ENCODE data around the gene P2RX7.
A peak's percentile ranks its signal among the peaks of the same experiment; 100 is the strongest.
"Not testable (repeated sequence)": the region's sequence is repeated elsewhere in the genome, so short reads cannot be mapped to it uniquely, and the experiment has no call there.

The P2RX7 gene

GRCh38 chr12:121208571-121208970, 75.9 kb downstream of the P2RX7 start:
- H3K4me1 ChIP-seq (ENCODE audit: control insufficient read depth, insufficient read depth, low read length); H3K9me3 ChIP-seq (ENCODE audit: control insufficient read depth, low read length); H3K4me3 ChIP-seq (ENCODE audit: low read length); H3K27me3 ChIP-seq (ENCODE audit: control insufficient read depth, insufficient read depth, low read length); H3K9ac ChIP-seq (ENCODE audit: low read length); H3K36me3 ChIP-seq (ENCODE audit: control insufficient read depth, insufficient read depth, low read length): not testable (repeated sequence)

- no peak overlapping the region for H3K4me3 ChIP-seq (ENCODE audit: low read length)
- no peaks in the 10 kb centered on the region for H3K9me3 ChIP-seq (ENCODE audit: control insufficient read depth, low read length)
- peak overlapping the region; percentile 97 for H3K9ac ChIP-seq (ENCODE audit: low read length)
- H3K36me3 ChIP-seq (ENCODE audit: control insufficient read depth, insufficient read depth, low read length), result no peaks in the 10 kb centered on the region
- H3K27me3 ChIP-seq (ENCODE audit: control insufficient read depth, insufficient read depth, low read length), result no peaks in the 10 kb centered on the region
- H3K4me1 ChIP-seq (ENCODE audit: control insufficient read depth, insufficient read depth, low read length), result peaks cover 10% of the 10 kb centered on the region
These were observed 76.5 kb downstream of the P2RX7 start for GRCh38 chr12:121209221-121209620.

GRCh38 chr12:121209624-121210572, 77.2 kb downstream of the P2RX7 start, which contains the start of gene P2RX4:
Gene P2RX4, plus strand, starts transcription at chr12:121210129. Its CDS starts 36 bp downstream, at chr12:121210165.
- Histone ChIP-seq H3K27me3 (ENCODE audit: control insufficient read depth, insufficient read depth, low read length) (no peaks in the 10 kb centered on the region), H3K4me3 (ENCODE audit: low read length) (peak within 1 kb of the TSS; percentile 92), H3K9ac (ENCODE audit: low read length) (peak within 1 kb of the TSS; percentile 97), H3K4me1 (ENCODE audit: control insufficient read depth, insufficient read depth, low read length) (peaks cover 16% of the 10 kb centered on the region), H3K36me3 (ENCODE audit: control insufficient read depth, insufficient read depth, low read length) (no peaks in the 10 kb centered on the region), H3K9me3 (ENCODE audit: control insufficient read depth, low read length) (no peaks in the 10 kb centered on the region)

- Histone ChIP-seq H3K4me3 (ENCODE audit: low read length) (no peak overlapping the region), H3K9me3 (ENCODE audit: control insufficient read depth, low read length) (no peaks in the 10 kb centered on the region), H3K27me3 (ENCODE audit: control insufficient read depth, insufficient read depth, low read length) (no peaks in the 10 kb centered on the region), H3K4me1 (ENCODE audit: control insufficient read depth, insufficient read depth, low read length) (peaks cover 42% of the 10 kb centered on the region), H3K9ac (ENCODE audit: low read length) (no peak overlapping the region), H3K36me3 (ENCODE audit: control insufficient read depth, insufficient read depth, low read length) (no peaks in the 10 kb centered on the region)
These were observed 80.2 kb downstream of the P2RX7 start for GRCh38 chr12:121212875-121213274.

- Histone ChIP-seq H3K9me3 (ENCODE audit: control insufficient read depth, low read length) (no peaks in the 10 kb centered on the region), H3K4me1 (ENCODE audit: control insufficient read depth, insufficient read depth, low read length) (peaks cover 52% of the 10 kb centered on the region), H3K36me3 (ENCODE audit: control insufficient read depth, insufficient read depth, low read length) (no peaks in the 10 kb centered on the region), H3K9ac (ENCODE audit: low read length) (peak overlapping the region; percentile 37), H3K27me3 (ENCODE audit: control insufficient read depth, insufficient read depth, low read length) (no peaks in the 10 kb centered on the region), H3K4me3 (ENCODE audit: low read length) (no peak overlapping the region)
These were observed 81.6 kb downstream of the P2RX7 start for GRCh38 chr12:121214166-121214777.

- Histone ChIP-seq H3K4me1 (ENCODE audit: control insufficient read depth, insufficient read depth, low read length) (peaks cover 52% of the 10 kb centered on the region), H3K9me3 (ENCODE audit: control insufficient read depth, low read length) (no peaks in the 10 kb centered on the region), H3K27me3 (ENCODE audit: control insufficient read depth, insufficient read depth, low read length) (no peaks in the 10 kb centered on the region), H3K4me3 (ENCODE audit: low read length) (no peak overlapping the region), H3K9ac (ENCODE audit: low read length) (peak overlapping the region; percentile 37), H3K36me3 (ENCODE audit: control insufficient read depth, insufficient read depth, low read length) (no peaks in the 10 kb centered on the region)
These were observed 82.4 kb downstream of the P2RX7 start for GRCh38 chr12:121214855-121215745.

- no peaks in the 10 kb centered on the region for H3K9me3 ChIP-seq (ENCODE audit: control insufficient read depth, low read length)
- H3K36me3 ChIP-seq (ENCODE audit: control insufficient read depth, insufficient read depth, low read length), result no peaks in the 10 kb centered on the region
- no peaks in the 10 kb centered on the region for H3K27me3 ChIP-seq (ENCODE audit: control insufficient read depth, insufficient read depth, low read length)
- H3K4me3 ChIP-seq (ENCODE audit: low read length), result no peak overlapping the region
- H3K4me1 ChIP-seq (ENCODE audit: control insufficient read depth, insufficient read depth, low read length), result peaks cover 46% of the 10 kb centered on the region
- H3K9ac ChIP-seq (ENCODE audit: low read length), result no peak overlapping the region
These were observed 83.4 kb downstream of the P2RX7 start for GRCh38 chr12:121216102-121216501.

GRCh38 chr12:121217063-121217462, 84.4 kb downstream of the P2RX7 start:
- no peaks in the 10 kb centered on the region for H3K36me3 ChIP-seq (ENCODE audit: control insufficient read depth, insufficient read depth, low read length)
- H3K4me1 ChIP-seq (ENCODE audit: control insufficient read depth, insufficient read depth, low read length), result peaks cover 43% of the 10 kb centered on the region
- H3K4me3 ChIP-seq (ENCODE audit: low read length), result no peak overlapping the region
- H3K9me3 ChIP-seq (ENCODE audit: control insufficient read depth, low read length), result no peaks in the 10 kb centered on the region
- H3K9ac ChIP-seq (ENCODE audit: low read length), result no peak overlapping the region
- no peaks in the 10 kb centered on the region for H3K27me3 ChIP-seq (ENCODE audit: control insufficient read depth, insufficient read depth, low read length)

GRCh38 chr12:121217761-121218160, 85.1 kb downstream of the P2RX7 start:
- H3K4me1 ChIP-seq (ENCODE audit: control insufficient read depth, insufficient read depth, low read length), result peaks cover 46% of the 10 kb centered on the region
- H3K27me3 ChIP-seq (ENCODE audit: control insufficient read depth, insufficient read depth, low read length), result no peaks in the 10 kb centered on the region
- peaks cover 2% of the 10 kb centered on the region for H3K36me3 ChIP-seq (ENCODE audit: control insufficient read depth, insufficient read depth, low read length)
- H3K4me3 ChIP-seq (ENCODE audit: low read length), result no peak overlapping the region
- no peaks in the 10 kb centered on the region for H3K9me3 ChIP-seq (ENCODE audit: control insufficient read depth, low read length)
- no peak overlapping the region for H3K9ac ChIP-seq (ENCODE audit: low read length)

- Histone ChIP-seq H3K9me3 (ENCODE audit: control insufficient read depth, low read length) (no peaks in the 10 kb centered on the region), H3K9ac (ENCODE audit: low read length) (no peak overlapping the region), H3K4me1 (ENCODE audit: control insufficient read depth, insufficient read depth, low read length) (peaks cover 56% of the 10 kb centered on the region), H3K36me3 (ENCODE audit: control insufficient read depth, insufficient read depth, low read length) (peaks cover 7% of the 10 kb centered on the region), H3K27me3 (ENCODE audit: control insufficient read depth, insufficient read depth, low read length) (no peaks in the 10 kb centered on the region), H3K4me3 (ENCODE audit: low read length) (no peak overlapping the region)
These were observed 86.1 kb downstream of the P2RX7 start for GRCh38 chr12:121218588-121219352.

- Histone ChIP-seq H3K9me3 (ENCODE audit: control insufficient read depth, low read length) (no peaks in the 10 kb centered on the region), H3K27me3 (ENCODE audit: control insufficient read depth, insufficient read depth, low read length) (no peaks in the 10 kb centered on the region), H3K36me3 (ENCODE audit: control insufficient read depth, insufficient read depth, low read length) (peaks cover 7% of the 10 kb centered on the region), H3K4me3 (ENCODE audit: low read length) (no peak overlapping the region), H3K4me1 (ENCODE audit: control insufficient read depth, insufficient read depth, low read length) (peaks cover 58% of the 10 kb centered on the region), H3K9ac (ENCODE audit: low read length) (no peak overlapping the region)
These were observed 86.8 kb downstream of the P2RX7 start for GRCh38 chr12:121219353-121219986.
